Measurements from ENCODE around the gene NACC2.

NACC2 gene

DNA sequence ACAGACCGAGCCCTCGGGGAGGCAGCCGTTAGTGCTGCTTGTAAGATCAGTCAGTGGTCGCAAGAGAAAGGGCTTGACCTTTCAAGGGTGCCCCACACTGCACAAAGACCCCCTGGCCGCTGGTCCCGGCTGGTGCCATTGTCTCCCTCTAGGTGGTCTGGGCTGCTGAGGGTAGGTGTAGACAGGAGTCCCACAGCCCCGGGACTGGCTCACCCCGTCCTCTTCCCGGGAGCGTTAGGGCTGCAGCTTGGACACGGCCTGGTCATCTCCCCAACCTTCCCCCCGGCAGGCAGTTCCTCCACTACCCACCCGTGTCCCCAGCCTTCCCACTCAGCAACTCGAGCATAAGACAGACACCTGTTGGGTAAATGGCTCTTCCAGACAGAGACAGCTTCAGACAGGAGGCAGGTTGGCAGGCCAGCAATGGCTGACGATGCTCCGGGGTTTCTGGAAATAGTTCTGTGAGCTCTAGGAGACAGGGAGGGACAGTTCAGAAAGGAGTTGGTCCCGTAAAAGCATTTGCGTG is 38.9 kb upstream of the NACC2 start:
- Mint-ChIP-seq H3K4me1 (ENCODE audit: low read depth) (peaks cover 7% of the 10 kb centered on the region), H3K4me3 (no peak overlapping the region), H3K9me3 (no peaks in the 10 kb centered on the region), H3K36me3 (ENCODE audit: low read depth) (no peaks in the 10 kb centered on the region), H3K27ac (no peak overlapping the region), H3K27me3 (peaks cover 80% of the 10 kb centered on the region)
- intact Hi-C loops (cut with micrococcal nuclease) = no loop called here

DNA sequence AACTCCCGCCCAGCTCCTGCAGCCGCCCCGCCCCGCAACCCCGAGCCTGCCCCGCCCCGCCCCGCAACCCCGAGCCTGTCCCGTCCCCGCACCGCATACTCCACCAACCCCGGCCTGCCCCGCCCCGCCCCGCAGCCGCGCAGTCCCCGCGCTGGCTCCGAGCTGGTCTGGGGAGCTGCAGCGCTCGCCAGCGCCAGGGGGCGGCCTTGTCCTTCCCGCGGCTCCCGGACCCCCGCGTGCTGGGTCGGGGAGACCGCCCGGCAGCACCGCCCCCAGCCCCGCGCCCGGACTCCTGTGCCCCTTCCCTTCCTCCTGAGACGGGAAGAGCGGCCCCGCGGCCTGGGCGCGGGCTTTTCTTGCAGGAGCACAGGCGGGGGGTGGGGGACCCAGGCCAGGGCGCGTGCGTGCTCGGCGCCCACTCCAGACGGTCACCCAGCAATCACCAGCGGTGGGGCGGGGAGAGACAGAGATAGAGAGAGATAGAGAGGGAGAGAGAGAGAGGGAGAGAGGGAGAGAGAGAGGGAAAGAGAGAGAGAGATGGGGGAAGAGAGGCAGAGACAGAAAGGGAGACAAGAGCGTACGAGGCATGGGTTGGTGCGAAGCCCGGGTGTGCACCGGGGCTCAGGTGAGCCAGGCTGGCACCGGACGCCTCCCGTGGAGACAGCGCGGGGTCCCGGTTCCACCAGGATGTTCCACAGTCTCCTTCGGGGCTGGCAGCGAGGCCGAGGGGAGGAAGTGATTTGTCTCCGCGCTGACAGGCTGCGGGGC is 38.3 kb upstream of the NACC2 start:
- Mint-ChIP-seq H3K27ac (no peak overlapping the region), H3K4me1 (ENCODE audit: low read depth) (peaks cover 7% of the 10 kb centered on the region), H3K9me3 (no peaks in the 10 kb centered on the region), H3K4me3 (peak overlapping the region; percentile 54), H3K27me3 (peaks cover 81% of the 10 kb centered on the region), H3K36me3 (ENCODE audit: low read depth) (no peaks in the 10 kb centered on the region)
- intact Hi-C loops (cut with micrococcal nuclease) = no loop called here

DNA sequence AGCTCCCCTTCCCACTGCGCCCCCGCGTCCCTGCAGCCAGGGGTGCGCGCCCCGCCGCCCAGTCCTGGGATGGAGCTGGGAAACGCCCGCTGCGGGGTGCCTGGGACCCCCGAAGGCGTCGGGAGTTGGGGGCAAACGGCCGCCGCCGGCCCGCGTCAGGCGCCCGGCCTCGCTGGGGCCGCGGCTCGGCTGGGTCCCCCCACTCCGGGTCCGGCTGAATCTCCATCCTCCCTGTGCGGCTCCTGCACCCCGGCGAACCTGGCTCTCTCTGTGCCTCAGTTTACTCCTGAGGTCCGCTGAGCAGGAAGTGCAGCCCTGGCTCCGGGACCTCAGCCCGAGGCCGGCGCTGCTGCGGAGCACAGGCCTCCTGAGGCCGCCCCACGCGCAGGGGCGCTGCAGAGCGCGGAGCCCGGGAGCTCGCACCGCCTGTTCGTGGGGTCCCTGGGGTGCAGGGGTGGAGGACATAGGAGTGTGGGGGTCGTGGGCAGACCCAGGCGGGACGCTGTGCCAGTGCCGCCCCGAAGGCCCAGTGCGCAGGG is 37.5 kb upstream of the NACC2 start:
- peaks cover 78% of the 10 kb centered on the region for H3K27me3 Mint-ChIP-seq
- H3K27ac Mint-ChIP-seq = no peak overlapping the region
- intact Hi-C loops (cut with micrococcal nuclease) = no loop called here
- H3K4me1 Mint-ChIP-seq (ENCODE audit: low read depth) = peaks cover 7% of the 10 kb centered on the region
- H3K4me3 Mint-ChIP-seq = peak overlapping the region; percentile 27
- no peaks in the 10 kb centered on the region for H3K36me3 Mint-ChIP-seq (ENCODE audit: low read depth)
- no peaks in the 10 kb centered on the region for H3K9me3 Mint-ChIP-seq

DNA sequence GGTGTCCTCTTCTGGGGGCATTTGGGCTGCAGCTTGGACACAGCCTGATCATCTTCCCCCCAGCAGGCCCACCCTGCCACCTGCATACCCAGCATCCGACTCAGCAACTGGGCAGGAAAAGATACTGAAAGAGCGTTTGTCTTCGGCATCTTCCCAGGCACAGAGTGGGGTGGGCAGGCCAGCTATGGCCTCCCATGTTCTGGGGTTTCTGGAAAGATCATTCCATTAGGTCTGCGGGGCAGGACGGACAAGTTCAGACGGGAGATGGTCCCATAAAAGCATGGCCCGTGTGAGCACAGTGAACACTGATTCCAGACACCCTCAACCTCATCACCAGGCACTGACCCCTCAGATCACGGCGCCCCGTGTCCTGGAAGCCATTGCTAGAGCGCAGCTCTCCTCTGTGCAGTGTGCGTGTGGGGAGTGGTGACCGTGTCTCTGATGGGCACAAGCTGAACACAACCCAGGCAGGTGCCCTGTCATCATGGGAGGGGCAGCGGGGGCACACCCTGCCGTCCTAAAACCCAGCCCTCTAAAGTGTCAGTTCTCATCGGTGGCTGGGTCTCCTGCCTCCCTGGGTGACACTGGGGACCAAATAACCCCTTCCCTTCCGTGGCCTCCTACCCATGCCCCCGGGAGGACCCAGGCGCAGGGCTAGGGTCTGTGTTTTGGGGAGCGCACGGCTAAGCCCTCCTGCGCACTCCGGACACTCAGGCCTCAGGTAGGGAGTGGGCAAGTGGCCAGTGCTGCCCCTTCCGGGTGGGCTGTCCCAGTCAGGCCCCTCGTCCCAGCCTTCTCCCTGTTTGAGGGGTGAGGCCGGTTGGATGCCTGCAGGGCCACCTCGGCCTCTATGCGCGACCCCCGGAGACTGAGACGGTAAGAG is 36.8 kb upstream of the NACC2 start:
- Mint-ChIP-seq H3K4me1 (ENCODE audit: low read depth) (peaks cover 7% of the 10 kb centered on the region), H3K27me3 (peaks cover 76% of the 10 kb centered on the region), H3K4me3 (no peak overlapping the region), H3K27ac (no peak overlapping the region), H3K9me3 (no peaks in the 10 kb centered on the region), H3K36me3 (ENCODE audit: low read depth) (no peaks in the 10 kb centered on the region)
- intact Hi-C loops (cut with micrococcal nuclease) = no loop called here

DNA sequence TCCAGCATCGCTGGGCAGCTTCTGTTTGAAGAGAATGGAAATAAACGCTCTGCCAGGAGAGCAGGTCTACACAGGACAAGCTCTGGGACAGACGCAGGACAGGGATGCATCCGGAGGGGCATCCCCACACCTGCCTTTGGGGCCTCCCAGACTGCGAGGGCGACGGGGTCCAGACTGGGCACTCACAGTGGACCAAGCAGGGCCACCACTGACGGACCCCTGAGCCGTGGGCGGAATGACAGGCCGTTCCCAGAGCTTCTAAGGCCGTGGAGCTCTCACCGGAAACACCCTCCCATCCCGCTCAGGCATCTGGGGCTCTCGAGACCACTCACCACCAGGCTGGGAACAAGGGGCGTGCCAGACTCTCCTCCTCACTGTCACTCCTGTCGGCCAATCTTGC is 34.1 kb upstream of the NACC2 start:
- peaks cover 7% of the 10 kb centered on the region for H3K4me1 Mint-ChIP-seq (ENCODE audit: low read depth)

DNA sequence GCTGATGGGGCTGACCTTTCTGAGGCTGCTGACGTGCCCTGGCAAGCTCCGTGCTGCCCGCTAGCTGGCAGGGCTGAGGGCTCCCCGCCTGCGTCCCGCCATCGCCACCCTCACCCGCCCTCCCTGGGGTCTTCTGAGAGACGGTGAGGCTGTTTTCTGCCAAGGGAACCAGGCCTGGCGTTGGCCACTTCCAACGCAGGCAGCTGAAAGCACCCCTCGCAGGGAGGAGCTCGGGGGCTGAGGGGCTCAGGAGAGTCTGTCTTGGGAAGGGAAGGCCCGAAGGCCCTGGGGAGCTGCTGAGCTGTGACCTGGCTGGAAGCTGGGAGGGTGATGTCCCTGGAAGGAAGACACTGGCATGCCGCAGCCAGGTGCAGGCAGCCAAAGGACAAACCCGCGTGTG is 33.3 kb upstream of the NACC2 start:
- Mint-ChIP-seq H3K4me3 (no peak overlapping the region), H3K9me3 (peaks cover 11% of the 10 kb centered on the region), H3K4me1 (ENCODE audit: low read depth) (peaks cover 3% of the 10 kb centered on the region), H3K36me3 (ENCODE audit: low read depth) (no peaks in the 10 kb centered on the region), H3K27ac (no peak overlapping the region), H3K27me3 (peaks cover 63% of the 10 kb centered on the region)
- intact Hi-C loops (cut with micrococcal nuclease) = no loop called here

More for the DNA sequence above, 34.1 kb upstream of the NACC2 start:
- Mint-ChIP-seq H3K27ac (no peak overlapping the region), H3K9me3 (peaks cover 11% of the 10 kb centered on the region), H3K27me3 (peaks cover 63% of the 10 kb centered on the region), H3K36me3 (ENCODE audit: low read depth) (no peaks in the 10 kb centered on the region), H3K4me3 (no peak overlapping the region)
- intact Hi-C loops (cut with micrococcal nuclease) = no loop called here

DNA sequence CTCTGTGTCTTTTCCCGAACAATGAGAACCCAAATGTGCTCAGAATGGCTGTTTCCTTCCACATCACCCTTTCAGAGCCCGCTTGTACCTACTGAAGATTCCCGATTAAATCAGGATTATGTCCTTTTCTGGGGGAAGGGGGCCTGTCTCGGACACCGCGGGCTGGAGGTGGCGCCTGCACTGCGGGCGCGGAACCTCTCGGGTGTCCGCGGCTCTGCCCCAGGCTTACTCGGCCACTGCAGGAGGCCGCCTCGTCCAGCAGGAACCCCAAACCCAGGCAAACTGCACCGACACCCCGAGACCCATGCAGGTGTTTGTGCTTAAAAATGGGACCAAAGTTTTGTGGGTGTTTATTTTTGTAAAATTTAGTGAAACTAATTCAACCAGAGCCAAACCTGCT is 32.2 kb upstream of the NACC2 start:
- H3K4me3 Mint-ChIP-seq = no peak overlapping the region
- intact Hi-C loops (cut with micrococcal nuclease) = no loop called here
- peaks cover 8% of the 10 kb centered on the region for H3K4me1 Mint-ChIP-seq (ENCODE audit: low read depth)
- H3K9me3 Mint-ChIP-seq = peaks cover 11% of the 10 kb centered on the region
- no peak overlapping the region for H3K27ac Mint-ChIP-seq
- peaks cover 61% of the 10 kb centered on the region for H3K27me3 Mint-ChIP-seq
- no peaks in the 10 kb centered on the region for H3K36me3 Mint-ChIP-seq (ENCODE audit: low read depth)

DNA sequence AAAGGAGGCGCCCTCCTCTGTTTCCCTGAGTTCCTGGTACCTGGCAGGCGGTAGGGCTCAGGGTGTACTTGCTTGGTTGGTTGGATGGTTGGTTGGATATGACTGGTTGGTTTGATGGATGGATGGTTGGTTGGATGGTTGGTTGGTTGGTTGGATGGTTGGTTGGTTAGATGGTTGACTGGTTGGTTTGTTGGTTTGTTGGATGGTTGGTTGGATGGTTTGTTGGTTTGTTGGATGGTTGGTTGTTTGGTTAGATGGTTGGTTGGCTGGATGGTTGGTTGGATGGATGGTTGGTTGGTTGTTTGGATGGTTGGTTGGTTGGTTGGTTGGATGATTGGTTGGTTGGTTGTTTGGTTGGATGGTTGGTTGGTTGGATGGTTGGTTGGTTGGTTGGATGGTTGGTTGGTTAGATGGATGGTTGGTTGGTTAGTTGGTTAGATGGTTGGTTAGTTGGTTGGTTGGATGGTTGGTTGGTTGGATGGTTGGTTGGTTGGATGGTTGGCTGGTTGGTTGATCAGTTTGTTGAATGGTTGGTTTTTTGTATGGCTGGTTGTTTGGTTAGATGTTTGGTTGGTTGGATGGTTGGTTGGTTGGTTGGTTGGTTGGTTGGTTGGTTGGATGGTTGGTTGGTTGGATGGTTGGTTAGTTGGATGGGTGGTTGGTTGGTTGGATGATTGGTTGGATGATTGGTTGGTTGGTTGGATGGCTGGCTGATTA is 30.0 kb upstream of the NACC2 start:
- intact Hi-C loops (cut with micrococcal nuclease) = loop anchor here (5.0 kb wide), 1 partner anchor 258 kb away; no protein-coding TSS in a partner anchor
- Mint-ChIP-seq H3K36me3 (ENCODE audit: low read depth) (no peaks in the 10 kb centered on the region), H3K27me3 (peaks cover 40% of the 10 kb centered on the region), H3K4me1 (ENCODE audit: low read depth) (peaks cover 14% of the 10 kb centered on the region), H3K4me3 (no peak overlapping the region), H3K9me3 (peaks cover 11% of the 10 kb centered on the region), H3K27ac (no peak overlapping the region)

DNA sequence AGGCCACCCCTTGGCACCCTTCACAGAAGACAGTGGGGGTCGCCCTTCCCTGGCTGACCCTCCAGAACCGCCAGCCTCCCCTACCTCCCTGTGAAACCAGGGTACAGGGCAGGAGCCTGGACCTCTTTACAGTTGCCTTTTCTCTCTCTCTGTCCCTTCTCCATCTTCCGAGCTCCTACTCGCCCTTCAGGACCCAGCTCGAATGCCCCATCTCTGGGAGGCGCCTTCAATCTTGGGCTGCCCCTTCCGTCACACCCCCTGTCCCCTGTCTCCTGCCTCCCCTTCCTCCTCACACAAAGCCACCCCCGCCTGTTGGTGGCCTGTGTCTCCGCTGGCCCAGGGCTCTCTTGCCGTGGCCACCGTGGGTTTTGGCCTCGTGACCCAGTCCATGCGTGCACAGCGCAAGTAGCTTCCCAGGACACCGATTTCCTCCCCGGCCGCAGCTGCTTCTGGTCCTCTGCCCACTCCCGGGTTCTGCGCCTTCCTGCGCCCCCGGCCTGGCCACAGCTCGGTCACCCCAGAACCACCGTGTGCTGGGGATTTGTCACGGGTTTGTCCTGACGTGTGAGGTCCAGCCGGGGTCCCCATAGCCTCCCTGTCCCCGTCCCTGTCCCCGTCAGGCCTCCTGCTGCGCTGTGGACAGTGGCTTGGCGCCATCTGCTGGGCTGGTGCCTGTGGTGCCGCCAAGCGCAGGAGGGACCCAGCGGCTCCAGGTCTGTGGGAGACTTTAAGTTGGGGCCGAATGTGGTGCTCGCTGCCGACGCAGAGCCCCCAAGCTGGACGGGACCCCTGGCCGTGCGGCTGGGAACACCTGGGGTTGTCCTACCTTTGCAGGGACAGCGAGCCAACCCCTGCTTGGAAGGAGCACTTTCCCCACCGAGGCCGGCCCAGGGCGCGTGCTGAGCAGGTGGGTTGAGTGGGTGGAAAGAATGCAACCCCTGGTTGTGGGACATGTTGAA is 27.6 kb upstream of the NACC2 start:
- peaks cover 15% of the 10 kb centered on the region for H3K4me1 Mint-ChIP-seq (ENCODE audit: low read depth)
- peak overlapping the region; percentile 64 for H3K4me3 Mint-ChIP-seq
- H3K9me3 Mint-ChIP-seq = peaks cover 11% of the 10 kb centered on the region
- H3K27me3 Mint-ChIP-seq = peaks cover 29% of the 10 kb centered on the region
- H3K36me3 Mint-ChIP-seq (ENCODE audit: low read depth) = peaks cover 3% of the 10 kb centered on the region
- peak overlapping the region; percentile 47 for H3K27ac Mint-ChIP-seq
- intact Hi-C loops (cut with micrococcal nuclease) = loop anchor here (5.0 kb wide), 1 partner anchor 255 kb away; no protein-coding TSS in a partner anchor

DNA sequence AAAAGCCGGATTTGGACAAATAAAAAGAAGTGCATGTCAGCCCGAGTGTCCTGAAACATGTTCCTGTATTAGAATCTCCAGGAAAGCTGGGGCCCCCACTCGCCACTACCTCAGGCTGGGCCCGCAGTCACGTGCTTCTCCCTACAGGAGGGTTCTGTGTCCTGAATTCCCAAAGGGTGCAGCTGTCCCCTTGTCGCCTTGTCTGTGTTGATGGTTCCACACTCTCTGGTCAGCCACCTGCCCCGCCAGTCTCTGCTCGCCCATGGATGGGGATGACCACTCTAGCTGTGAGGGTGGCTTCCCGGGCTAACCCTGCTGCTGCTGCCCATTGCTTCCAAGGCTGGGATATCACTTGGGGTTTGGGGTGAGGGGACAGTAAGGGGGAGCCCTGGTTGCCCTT is 26.7 kb upstream of the NACC2 start:
- intact Hi-C loops (cut with micrococcal nuclease) = loop anchor here (5.0 kb wide), 1 partner anchor 254 kb away; no protein-coding TSS in a partner anchor
- Mint-ChIP-seq H3K4me3 (no peak overlapping the region), H3K9me3 (peaks cover 11% of the 10 kb centered on the region), H3K36me3 (ENCODE audit: low read depth) (peaks cover 12% of the 10 kb centered on the region), H3K4me1 (ENCODE audit: low read depth) (peaks cover 24% of the 10 kb centered on the region), H3K27ac (no peak overlapping the region), H3K27me3 (peaks cover 24% of the 10 kb centered on the region)

DNA sequence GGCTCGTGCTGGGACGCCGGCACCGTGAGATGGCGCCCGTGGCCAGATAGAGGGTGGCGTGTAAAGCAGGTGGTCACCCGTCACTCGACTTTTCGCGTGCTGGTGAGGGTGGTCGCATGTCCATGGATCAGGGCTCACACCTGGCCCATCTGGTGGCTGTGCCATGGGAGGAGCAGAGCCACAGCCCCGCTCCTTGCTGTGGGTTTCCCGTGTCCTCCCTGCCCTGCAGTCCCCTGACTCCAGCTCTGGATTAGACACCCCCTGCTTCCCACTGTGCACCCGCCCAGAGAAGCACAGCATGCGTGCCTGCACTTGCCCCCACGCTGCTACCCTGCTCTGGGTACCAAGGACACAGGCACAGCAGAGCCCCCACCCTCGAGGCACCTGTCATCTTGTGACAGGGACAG is 25.4 kb upstream of the NACC2 start:
- intact Hi-C loops (cut with micrococcal nuclease) = loop anchor here (5.0 kb wide), 1 partner anchor 253 kb away; no protein-coding TSS in a partner anchor
- Mint-ChIP-seq H3K4me1 (ENCODE audit: low read depth) (peaks cover 32% of the 10 kb centered on the region), H3K36me3 (ENCODE audit: low read depth) (peaks cover 25% of the 10 kb centered on the region), H3K27me3 (peaks cover 21% of the 10 kb centered on the region), H3K9me3 (peaks cover 9% of the 10 kb centered on the region), H3K4me3 (no peak overlapping the region), H3K27ac (no peak overlapping the region)

DNA sequence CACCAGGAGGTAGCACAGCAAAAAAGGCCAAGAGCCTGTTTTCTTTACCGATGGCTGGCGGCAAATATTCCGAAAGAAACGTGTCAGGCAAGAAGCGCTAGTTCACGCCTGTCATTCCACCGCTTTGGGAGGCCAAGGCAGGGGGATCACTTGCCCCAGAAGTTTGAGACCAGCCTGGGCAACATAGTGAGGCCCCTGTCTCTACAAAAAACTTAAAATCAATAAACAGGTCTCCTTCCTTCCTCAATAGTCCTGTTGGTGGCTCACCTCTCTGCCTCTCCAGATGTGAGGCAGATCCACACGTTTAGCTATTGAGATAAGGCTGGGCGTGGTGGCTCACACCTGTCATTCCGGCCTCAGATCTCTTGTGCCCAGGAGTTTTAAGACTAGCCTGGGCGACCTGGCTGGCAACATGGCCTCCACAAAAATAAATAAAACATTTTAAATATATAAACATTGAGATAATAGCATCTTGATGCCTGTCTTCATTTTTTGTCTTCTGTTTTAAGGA is 24.8 kb upstream of the NACC2 start:
- Mint-ChIP-seq H3K36me3 (ENCODE audit: low read depth) (peaks cover 31% of the 10 kb centered on the region), H3K27me3 (peaks cover 16% of the 10 kb centered on the region), H3K4me1 (ENCODE audit: low read depth) (peaks cover 37% of the 10 kb centered on the region), H3K4me3 (peak overlapping the region; percentile 74), H3K27ac (peak overlapping the region; percentile 80), H3K9me3 (peaks cover 4% of the 10 kb centered on the region)
- intact Hi-C loops (cut with micrococcal nuclease) = loop anchor here (1.0 to 5.0 kb wide), 4 partner anchors 25 to 253 kb away; partner anchors contain the start of gene NACC2

Measured in dendritic cell treated with granulocyte-macrophage colony-stimulating factor and Interleukin-4, amounts not matched to agents 40 ng/mL and 50 ng/mL, for 4 days (primary cell).